CD4-positive, alpha-beta T cell treated with Interleukin-17A for 1 hour (primary cell): Measurements from ENCODE around the gene KRT28.
A peak's percentile ranks its signal among the peaks of the same experiment; 100 is the strongest.
"Not testable (repeated sequence)": the region's sequence is repeated elsewhere in the genome, so short reads cannot be mapped to it uniquely, and the experiment has no call there.

Experiments
- DNase-seq: peaks from one replicate; pipeline ENCODE4 v3.0.0-alpha.2; 2020

KRT28 gene

DNA sequence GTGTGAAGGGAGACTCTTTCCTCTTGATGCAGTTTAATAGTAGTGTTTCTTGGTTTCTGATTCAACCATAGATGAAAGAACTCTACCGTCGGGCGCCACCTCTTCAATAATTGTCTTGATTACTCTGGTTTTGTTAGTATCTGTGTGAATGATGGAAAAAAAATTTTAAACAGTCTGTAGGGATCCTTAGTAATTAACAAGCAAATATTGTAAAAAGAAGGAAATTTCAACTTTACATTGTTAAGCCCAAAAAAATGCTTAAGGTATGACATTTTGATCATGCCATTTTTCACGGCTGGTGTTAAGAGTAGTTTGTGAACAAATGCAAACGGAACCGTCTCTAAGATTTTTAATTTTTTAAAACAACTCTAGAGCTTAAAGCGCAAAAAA, 18.6 kb upstream of the KRT28 start:
- DNase-seq = no peak

DNA sequence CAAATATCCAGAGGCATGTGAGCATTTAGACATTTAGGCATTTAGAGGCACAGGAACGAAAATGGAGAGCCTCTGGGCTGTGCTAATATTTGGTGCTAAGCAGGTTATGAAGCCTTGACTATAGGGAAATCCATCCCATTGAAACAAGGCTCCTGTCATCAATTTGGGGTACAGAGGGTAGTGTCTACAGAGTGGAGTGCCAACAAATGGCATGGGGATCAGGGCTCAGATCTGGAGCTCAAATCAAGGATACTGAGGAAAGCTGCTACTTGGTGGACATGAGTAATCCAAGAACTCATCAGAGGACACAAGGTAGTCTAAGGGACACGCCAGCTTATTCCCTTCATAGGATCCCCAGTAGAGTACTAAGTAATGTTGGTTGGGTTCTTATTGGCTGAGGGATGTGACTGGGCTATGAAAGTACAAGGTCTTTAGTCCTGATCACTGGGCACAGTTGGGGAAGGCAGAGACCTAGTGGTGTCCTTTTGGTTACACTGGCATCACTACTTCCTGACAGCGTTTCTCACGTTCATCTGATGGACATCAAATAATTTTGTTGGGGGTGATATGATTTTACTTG, 17.4 kb upstream of the KRT28 start:
- DNase-seq = no peak

DNA sequence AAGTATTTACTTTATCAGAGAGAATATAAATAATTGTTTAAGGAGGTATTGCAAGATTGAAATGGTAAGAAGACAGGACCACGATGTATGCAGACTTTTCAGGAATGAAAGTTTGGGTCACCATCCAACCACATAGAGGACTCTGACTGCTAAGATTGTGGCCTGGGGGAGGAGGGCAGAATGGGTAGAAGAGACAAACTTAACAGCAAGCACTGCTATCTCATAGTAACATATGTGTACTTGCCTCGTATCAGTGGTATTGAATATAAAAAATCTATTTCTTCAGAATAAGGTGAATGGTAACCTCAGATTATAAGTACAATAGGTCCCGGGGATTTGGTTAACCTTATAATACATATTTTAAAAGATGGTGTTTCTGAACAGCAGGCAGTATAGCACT, 16.8 kb upstream of the KRT28 start:
- DNase-seq = no peak

DNA sequence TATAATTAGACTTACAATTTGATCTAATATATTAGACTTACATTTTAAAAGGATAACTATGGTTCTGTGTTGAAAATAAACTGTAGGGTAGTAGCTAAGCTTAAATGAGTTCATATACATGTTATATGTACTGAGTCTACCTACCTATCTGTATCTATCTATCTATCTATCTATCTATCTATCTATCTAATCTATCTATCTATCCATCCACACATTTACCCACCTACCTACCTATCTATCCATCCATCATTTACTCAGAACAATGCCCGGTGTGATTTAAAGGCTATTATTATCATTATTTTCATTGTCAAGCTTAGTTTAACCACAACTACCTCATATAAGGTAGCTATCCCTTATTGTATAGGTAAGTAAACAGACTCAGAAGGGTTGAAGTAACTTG, 15.6 kb upstream of the KRT28 start:
- DNase-seq = no peak

DNA sequence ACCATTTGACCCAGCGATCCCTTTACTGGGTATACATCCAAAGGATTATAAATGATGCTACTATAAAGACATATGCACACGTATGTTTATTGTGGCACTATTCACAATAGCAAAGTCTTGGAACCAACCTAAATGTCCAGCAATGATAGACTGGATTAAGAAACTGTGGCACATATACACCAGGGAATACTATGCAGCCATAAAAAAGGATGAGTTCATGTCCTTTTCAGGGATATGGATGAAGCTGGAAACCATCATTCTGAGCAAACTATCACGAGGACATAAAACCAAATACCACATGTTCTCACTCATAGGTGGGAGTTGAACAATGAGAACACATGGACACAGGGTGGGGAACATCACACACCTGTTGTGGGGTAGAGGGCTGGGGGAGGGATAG, 14.9 kb upstream of the KRT28 start:
- not testable (repeated sequence) for DNase-seq

DNA sequence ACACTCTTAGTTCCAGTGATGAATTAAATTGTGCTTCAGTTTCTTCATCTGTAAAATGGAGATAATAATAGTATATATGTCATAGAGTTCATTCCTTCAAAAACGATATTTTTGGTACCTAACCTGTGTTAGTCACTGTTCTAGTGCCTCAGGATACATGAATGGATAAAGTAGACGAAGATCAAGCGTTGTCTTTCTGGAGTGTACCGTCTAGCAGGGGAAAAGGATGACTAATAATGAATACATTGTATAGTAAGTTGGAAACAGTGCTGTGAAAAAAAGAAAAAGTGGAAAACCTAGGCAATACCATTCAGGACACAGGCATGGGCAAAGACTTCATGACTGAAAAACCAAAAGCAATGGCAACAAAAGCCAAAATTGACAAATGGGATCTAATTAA, 14.0 kb upstream of the KRT28 start:
- no peak for DNase-seq

DNA sequence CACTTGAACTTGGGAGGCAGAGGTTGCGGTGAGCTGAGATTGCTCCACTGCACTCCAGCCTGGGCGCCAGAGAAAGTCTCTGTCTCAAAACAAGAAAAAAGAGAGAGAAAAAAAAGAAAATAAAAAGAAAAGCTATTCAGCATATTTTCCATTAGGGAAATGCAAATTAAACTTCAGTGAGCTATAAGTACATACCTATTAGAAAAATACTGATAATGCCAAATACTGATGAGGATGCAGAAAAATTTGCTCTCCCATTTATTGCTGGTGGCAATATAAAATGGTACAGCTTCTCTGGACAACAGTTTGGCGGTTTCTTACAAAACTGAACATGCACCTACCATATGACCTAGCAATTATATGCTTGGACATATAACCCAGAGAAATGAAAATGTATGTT, 12.9 kb upstream of the KRT28 start:
- DNase-seq = no peak

DNA sequence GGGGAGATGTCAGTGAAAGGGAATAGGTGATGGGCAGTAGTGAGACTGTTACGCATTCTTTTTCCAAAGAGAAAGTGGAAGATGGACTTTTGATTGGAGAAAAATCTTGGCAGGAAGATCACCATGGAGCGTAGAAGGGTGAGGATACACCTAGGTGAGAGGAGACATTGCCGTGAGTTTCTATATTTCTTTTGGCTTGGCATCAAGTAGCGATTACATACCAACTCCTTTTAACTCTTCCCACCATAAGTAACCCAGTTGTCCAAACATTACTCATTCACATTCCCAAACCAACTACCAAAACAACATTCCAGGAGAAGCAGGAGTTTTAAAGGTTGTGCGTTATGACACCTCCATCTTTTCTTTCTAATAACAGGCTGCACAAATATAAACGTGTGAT, 10.7 kb upstream of the KRT28 start:
- DNase-seq = no peak

DNA sequence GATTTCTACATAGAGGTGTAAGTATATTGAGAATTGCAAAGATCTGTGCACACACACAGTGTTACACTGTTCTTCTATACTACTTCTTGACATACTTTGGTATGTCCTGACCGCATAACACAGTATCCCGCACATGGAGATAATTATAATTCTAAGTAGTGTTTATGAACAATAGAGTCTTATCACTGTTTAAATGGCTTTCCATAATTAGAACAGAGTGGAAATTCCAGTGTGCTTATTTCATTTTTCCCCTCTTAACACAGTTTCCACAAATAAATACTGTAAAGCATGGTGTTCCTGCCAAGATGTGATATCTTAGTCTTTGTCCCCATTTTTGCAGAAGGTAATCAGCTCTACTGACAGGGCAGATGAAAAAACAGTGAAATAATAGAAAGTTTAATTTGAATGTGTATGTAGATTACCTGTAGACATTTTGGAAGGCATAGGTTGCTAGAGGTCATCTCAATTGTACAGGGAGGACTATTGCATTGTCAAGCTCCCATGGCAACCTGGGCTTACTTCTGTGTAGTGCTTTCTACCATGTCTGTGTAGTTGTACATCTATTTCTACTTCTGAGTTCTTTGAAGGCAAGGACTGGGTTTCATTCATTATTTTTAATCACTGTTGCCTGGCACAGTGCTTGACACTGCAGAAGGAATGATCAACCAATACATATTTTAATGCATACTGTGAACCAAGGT, 10.1 kb upstream of the KRT28 start:
- DNase-seq = no peak

DNA sequence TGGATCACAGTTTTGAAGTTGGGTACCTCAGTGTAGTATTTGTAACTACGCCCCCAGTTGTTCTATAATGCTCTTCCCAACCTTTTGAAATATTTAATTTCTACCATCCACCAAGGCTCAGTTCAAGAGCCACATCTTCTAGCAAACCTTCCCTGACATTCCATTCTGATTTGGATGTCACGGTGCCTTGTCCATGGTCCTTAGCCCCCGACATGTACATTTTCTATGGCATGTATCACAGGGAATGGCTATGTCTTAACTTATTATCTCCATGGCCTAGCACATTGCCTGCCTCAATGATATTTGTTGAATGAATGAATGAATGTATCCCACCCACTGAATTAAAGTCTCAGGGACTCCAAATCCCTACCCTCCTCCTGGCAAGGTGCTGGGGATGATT, 6.4 kb upstream of the KRT28 start:
- DNase-seq = no peak

DNA sequence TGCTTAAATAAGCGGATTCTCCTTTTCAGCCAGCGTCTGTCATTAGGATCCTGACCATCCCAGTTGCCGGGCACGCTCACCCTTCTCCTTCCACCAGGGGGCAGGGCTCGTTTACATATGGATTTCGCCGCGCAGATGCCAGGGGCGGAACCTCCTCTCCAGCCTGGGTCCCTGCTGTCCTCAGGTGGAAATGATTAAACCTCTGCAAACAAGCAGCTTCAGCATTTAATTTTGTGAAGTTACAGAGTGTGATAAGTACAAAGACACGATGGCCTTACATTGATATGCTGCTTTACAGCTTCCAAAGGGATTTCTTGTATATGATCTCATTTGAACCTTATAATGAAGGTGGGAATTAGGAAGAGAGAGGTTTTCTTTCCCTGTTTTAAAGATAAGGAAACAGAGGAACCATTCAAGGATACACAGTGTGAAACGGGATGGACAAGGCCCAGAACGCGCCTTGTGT, 3.9 kb upstream of the KRT28 start:
- peak; percentile 77 for DNase-seq

DNA sequence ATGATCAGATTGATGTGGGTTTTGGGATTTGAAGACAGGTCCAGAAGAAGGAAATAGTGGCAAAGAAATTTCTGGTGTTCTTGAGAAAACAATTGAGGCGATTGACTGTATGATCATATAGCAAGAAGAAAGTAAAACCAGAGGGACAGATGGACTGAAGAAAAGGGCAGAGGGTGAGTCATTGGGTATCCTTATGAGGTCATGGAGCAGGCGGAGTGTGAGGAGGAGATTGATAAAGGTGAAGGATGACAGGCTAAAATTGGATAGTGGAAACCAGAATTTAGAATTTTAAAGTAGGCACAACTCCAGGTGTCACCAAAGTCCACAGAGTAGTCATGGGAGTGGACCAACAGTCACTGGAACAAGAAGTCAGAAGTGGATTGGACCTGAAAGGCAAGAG, 1.4 kb upstream of the KRT28 start:
- DNase-seq = no peak

DNA sequence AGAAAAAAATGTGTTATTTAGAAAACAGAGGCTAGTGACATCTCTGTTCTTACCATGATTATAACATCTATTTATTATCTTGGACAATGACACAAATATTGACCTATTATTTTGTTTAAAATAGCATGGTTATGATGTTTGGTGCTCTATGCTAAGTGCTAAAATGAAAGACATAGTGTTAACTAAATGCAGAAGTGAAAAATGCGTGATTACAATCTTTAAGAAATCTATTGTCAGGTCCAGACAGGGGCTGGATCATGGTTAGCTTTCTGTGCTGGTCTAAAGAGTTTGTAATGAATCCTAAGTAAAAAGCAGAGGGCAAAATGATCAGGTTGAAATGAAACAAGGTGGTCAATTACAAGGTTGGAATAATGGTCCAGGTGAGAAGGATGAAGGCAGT, 622 bp upstream of the KRT28 start:
- no peak for DNase-seq

DNA sequence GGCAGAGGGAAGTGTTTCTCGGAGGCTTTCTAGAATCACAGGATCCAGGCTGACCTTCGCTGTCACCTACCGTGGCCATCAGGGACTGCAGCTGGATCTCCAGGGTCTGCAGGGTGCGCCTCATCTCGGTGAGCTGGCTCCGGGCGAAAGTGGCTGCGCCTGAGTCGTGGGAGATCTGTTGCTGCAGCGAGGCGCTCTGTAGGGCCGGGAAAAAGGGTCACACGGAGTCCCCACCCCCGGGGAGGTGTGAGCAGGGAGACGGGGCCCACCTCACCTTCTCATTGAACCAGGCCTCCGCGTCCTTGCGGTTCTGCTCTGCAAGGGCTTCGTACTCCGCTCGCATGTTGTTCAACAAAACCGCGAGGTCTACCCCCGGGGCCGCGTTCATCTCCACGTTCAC, 2.9 kb downstream of the KRT28 start:
- no peak for DNase-seq

DNA sequence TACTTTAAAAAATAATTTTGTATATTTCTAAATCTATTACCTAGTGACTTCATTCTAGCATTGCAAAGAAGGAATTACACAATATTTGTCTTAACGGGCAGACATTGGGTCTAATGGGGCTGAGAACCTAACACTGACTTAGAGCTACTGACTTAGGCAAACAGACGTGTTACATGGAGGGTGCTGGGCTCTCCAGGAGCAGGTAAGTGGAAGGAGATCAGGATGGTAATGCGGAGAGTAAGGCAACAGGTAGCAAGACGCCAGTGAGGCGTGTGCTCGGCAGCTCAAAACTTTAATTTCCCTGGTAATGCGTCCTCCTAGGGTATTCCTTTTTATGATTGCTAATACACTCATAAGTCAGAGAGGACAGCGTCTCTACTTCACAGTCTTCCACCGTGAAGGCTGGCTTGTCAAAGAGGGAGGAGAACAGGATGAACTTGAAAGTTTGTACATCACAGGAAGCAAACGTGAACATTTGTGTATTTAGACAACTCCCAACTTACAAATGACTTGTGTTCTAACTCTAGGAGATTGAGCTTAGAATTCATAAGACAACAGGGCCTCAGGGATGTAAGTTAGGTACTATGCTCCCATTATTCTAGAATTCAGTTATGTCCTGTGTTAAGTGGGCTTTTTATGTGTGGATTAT, 4.6 kb downstream of the KRT28 start:
- no peak for DNase-seq

DNA sequence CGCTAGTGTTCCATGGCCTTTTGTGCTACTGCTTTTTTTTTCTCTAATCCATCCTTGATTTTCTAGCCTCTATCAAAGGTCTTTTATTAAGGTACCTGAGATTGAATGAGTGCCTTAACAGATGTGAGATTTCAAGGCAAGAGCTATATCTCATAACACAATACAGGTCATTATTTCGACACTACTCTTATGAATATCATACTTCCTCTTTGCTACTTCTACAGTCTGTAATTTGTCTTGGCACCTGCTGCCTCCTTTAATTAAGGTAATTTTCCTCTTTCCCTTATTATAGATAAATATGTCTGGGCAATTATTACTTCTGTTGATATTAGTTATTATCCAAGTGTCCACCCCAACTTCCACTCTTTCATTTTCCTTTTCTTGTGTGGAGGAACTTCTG, 5.3 kb downstream of the KRT28 start:
- DNase-seq = no peak

DNA sequence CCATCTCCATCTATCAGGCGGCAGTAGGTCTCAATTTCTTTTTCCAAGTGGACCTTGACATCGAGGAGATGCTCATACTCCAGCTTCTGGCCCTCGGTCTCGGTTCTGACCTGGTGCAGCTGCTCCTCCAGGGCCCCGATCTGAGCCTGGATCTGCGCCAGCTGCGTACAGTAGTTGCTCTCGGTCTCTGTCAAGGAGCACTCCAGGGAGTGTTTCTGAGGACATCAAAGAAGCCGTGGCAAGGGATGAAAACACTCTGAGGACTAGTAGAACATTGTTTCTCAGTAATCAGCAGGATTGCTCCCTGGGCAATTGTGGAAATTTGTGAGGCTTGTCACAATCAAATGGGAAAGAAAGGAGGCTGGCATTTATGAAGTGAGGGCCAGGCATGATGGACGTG, 5.9 kb downstream of the KRT28 start:
- DNase-seq = no peak

DNA sequence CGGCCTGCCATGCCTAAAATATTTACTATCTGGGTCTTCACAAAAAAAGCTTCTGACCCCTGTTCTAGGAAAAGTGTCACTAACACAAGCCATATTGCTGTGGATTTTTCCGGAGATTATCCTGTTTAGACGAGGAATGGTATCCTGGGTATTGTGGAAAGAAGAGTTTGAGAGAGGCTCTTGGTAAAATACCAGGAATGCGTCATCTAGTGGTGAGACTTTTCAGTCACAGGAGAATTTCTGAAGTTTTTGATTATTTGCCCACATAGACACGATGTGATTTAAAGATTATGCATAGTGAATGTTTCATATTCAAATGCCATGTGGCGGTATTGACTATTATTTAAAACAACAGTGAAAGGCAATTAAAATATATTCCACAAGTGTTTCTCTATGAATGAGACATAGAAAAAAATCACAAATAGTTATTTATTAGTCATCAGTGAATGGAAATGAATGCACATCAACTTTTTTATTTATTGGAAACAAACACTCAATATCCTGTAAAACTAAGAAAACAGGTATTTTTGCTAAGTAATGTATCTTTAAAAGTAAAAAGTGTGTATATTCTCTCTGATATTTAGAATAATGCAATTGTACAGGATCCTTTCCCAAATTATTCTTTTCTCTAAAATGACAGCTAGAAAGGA, 7.8 kb downstream of the KRT28 start:
- DNase-seq = peak; percentile 5

DNA sequence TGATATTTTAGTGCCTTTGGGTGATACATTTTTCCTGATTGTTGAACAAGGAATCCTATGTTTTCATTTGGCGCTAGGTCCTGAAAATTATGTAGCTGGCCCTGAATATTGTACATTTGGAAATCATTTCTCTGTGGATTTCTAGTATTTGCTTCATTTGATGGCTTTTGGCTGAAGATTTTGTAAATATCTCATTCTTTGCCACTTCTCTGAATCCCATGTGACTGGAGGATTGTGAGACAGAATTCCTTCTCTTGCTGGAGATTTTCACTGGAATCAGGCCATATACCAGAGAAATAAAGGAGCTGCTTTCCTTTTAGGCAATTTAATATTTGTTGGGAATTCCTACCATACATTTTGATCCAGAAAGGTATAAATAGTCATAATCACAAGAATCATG, 8.6 kb downstream of the KRT28 start:
- no peak for DNase-seq

DNA sequence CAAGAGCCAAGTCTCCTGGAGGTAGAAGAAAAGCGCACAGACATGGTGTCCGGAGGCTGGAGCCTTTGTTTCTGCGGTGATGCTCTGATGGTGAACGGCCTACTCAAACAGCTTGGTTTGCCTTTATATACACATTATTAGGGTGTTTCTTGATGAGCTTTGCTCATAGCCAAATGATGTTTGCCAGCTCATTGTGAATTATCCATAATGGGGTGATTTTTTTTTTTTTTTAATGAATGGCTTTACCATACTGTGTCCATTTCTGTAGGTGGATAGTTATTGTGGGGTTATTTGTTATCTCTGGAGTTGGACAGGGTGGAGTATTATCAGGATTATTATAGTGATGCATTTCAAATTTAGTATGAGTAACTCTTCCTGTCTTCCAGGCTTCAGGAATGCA, 17.3 kb downstream of the KRT28 start, which contains the start of gene KRT27:
KRT27 (minus strand) TSS at position 101 of the 400 bp plus-strand sequence; CDS start at position 44, 57 bp downstream.
- DNase-seq = no peak

DNA sequence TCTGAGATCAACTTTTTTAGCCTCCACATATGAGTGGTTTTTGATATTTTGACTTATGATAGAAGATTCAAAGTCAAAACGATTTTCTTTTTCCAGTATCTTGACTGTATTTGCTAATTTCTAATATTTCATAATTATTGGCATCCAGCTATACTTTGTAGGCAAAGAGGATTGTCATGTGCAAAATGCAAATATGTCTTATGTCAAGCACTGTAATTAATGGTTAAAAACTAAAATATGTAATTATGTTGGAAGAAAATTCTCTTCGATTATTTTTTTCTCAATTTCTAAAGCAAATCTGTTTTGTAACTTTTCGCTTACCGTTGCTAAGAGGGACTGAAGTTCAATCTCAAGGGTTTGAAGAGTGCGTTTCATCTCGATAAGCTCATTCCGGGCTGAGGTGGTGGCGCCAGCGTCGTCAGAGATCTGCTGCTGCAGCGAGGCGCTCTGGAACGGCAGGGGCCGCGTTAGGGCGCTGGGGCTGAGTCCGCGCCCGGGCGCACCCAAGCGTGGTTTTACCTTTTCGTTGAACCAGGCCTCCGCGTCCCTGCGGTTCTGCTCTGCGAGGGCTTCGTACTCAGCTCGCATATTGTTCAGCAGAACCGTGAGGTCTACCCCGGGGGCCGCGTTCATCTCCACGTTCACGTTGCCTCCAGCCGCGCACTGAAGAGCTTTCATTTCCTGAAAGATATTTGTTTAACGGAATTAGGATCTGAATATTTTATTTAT, 20.4 kb downstream of the KRT28 start:
- no peak for DNase-seq

DNA sequence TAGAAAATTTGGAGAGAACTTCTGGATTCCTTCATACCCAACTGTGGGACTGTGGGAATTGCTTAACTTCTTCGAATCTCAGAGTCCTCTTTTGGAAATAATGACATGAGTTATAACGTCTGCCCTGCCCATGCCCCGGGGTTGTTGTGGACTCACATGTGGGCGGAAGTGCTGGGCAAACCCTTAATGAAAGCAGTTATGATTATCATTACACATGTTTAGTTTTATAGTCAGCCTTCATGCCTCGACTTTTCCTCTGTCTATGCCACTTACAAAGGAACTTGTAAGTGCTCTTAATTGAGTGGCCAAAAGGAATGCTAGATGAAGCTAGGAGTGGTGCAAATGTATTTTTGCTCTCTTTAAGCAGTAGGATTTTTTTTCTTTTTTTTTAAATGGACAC, 21.3 kb downstream of the KRT28 start:
- DNase-seq = no peak

DNA sequence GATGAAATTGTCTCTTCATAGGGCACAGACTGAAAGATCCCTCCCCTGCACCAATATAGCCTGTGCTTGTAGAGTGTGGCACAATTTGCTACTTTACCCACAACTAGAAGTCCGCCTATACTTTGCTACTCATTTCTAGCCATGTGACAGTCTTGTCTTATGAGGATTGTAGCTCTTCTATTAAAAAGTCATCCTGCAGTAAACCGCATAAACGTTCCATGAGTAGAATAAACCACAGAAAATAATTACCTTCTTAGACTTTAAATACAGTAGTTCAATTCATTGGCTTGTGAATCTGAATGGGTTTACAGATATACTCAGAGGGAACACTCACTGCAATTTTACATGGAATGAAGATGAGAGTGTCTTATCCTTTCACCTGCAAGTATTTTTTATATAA, 21.8 kb downstream of the KRT28 start:
- DNase-seq = no peak
